Measurements from ENCODE around the gene TNF. TPM values are rescaled to one million over a fixed set of nuclear protein-coding genes. Genes with fewer than 3 reads are reported as not detected.

The TNF gene
- total RNA-seq, 3 donors from 2014 or later (not counting 1 experiment from before 2014, with no cell fraction given) = 24.2 to 60.8 (median 46.9) TPM

DNA sequence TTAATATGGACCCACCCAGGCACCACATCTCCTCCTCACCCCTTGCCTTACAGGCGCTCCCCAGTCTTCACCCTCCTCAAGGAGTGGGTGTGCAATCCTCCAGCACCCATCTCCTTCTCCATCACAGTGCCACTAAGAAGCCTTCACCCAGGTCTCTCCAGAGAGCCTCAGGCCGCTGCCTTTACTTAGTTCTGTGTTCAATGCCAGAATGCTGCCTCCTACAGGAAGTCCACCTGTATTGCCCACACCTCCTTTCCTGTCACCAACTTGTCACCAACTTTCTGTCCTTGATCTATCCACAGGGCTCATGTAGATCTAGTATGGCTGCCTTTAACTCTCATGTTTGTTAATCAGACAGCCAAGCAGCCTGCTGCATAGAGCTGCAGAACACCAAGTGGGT, 10.1 kb downstream of the TNF start:
- Histone ChIP-seq H3K36me3 (ENCODE audit: control insufficient read depth, insufficient read depth, low read length) (peaks cover 3% of the 10 kb centered on the region), H3K4me3 (ENCODE audit: low read length) (no peak overlapping the region), H3K9me3 (ENCODE audit: control insufficient read depth, insufficient read depth, low read length) (no peaks in the 10 kb centered on the region), H3K4me1 (ENCODE audit: control insufficient read depth, insufficient read depth, low read length) (peaks cover 85% of the 10 kb centered on the region), H3K27me3 (ENCODE audit: control insufficient read depth, insufficient read depth, low read length) (no peaks in the 10 kb centered on the region), H3K27ac (ENCODE audit: low read length) (peak overlapping the region; percentile 77)
- H3K4me1 Mint-ChIP-seq = peaks cover 69 to 79% of the 10 kb centered on the region in 2 donors
- H3K9me3 Mint-ChIP-seq = no peaks in the 10 kb centered on the region
- intact Hi-C loops (cut with micrococcal nuclease) = no loop called here
- WGBS (ENCODE audit: insufficient coverage) = 68% methylated on average over 2 of the region's 2 CpGs
- TF ChIP-seq, protein P1, sequence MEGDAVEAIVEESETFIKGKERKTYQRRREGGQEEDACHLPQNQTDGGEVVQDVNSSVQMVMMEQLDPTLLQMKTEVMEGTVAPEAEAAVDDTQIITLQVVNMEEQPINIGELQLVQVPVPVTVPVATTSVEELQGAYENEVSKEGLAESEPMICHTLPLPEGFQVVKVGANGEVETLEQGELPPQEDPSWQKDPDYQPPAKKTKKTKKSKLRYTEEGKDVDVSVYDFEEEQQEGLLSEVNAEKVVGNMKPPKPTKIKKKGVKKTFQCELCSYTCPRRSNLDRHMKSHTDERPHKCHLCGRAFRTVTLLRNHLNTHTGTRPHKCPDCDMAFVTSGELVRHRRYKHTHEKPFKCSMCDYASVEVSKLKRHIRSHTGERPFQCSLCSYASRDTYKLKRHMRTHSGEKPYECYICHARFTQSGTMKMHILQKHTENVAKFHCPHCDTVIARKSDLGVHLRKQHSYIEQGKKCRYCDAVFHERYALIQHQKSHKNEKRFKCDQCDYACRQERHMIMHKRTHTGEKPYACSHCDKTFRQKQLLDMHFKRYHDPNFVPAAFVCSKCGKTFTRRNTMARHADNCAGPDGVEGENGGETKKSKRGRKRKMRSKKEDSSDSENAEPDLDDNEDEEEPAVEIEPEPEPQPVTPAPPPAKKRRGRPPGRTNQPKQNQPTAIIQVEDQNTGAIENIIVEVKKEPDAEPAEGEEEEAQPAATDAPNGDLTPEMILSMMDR (IDR thresholded peaks at IDR 0.05) = peak; percentile 46
- H3K36me3 Mint-ChIP-seq = no peaks in the 10 kb centered on the region
- DNase-seq (peak in 1 of 2 donors; percentile 78), ATAC-seq (peak in 1 of 3 donors; percentile 15)
- no peaks in the 10 kb centered on the region for H3K27me3 Mint-ChIP-seq (ENCODE audit: low read depth in 2 of 2)
- peak overlapping the region; percentile 79 to 87 for H3K27ac Mint-ChIP-seq
- H3K4me3 Mint-ChIP-seq = peak overlapping the region; percentile 69

DNA sequence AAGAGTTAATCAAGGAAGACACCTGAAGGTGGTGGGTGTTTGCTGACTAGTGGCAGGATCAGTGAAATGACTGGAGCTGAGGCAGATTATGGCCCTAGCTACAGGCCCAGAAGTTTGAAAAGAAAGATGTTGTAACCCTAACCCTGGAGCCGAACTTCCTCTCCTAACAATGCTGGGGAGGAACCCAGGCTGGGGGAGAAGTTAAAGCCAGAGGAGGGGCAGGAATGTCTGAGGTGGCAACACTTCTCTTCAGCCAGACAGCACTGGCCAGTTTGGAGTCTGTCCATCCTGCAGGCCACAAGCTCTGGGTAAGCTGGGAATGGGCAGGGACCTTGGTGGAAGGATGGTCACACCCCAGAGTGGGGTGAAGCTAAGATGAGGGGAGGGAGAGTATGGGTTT, 10.6 kb downstream of the TNF start, which contains the start of gene LST1:
LST1 (plus strand) TSS at position 270 of the 400 bp plus-strand sequence. CDS start 1,023 bp downstream, outside the sequence.
- Histone ChIP-seq H3K4me1 (ENCODE audit: control insufficient read depth, insufficient read depth, low read length) (peaks cover 88% of the 10 kb centered on the region), H3K4me3 (ENCODE audit: low read length) (peak within 1 kb of the TSS; percentile 28), H3K27me3 (ENCODE audit: control insufficient read depth, insufficient read depth, low read length) (no peaks in the 10 kb centered on the region), H3K27ac (ENCODE audit: low read length) (peak within 1 kb of the TSS; percentile 77), H3K9me3 (ENCODE audit: control insufficient read depth, insufficient read depth, low read length) (no peaks in the 10 kb centered on the region), H3K36me3 (ENCODE audit: control insufficient read depth, insufficient read depth, low read length) (peaks cover 3% of the 10 kb centered on the region)
- Mint-ChIP-seq H3K9me3 (no peaks in the 10 kb centered on the region), H3K36me3 (no peaks in the 10 kb centered on the region), H3K4me3 (peak within 1 kb of the TSS; percentile 69), H3K4me1 (peaks cover 69 to 79% of the 10 kb centered on the region in 2 donors), H3K27me3 (ENCODE audit: low read depth in 2 of 2) (no peaks in the 10 kb centered on the region), H3K27ac (peak within 1 kb of the TSS; percentile 79 to 87)
- DNase-seq (no peak), ATAC-seq (no peak)
- intact Hi-C loops (cut with micrococcal nuclease) = no loop called here
- TF ChIP-seq, protein P1 (IDR thresholded peaks at IDR 0.05) = no peak
- no CpG with 5 or more reads among the region's 1 CpG for WGBS (ENCODE audit: insufficient coverage)

DNA sequence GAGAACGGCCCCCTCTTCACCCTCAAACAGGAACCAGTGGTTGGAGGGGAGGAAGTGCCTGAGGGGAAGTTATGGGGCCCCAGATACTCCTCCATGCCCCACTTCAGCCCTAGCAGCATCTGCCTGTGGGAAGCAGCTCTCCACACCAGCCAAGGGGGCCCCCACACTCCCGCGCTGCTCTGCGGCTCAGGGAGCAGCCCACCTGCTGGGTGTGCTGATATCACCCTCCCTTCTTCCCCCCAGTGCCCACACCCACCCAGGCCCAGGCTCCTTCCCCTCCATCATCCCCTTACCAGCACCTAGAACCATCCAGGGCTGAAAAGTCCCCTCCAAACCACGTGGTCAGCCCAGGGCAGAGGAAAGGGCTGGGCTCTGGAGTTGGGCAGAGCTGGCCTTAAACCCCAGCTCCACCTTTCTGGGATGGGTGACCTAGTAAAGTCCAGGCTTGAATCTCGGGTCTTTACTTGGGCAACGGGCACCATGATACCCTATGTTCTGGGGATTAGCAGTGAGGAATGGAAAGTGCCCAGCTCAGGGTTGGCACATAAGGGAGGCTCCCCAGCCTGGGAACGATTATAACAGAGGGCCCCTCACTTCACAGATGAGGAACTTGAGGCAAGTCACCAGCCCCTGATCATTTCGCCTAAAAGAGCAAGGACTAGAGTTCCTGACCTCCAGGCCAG, 11.4 kb downstream of the TNF start:
- peak in 1 of 2 donors; percentile 65 for DNase-seq
- Mint-ChIP-seq H3K4me3 (peak overlapping the region; percentile 69), H3K27ac (peak overlapping the region; percentile 79 to 87), H3K27me3 (ENCODE audit: low read depth in 2 of 2) (no peaks in the 10 kb centered on the region), H3K9me3 (no peaks in the 10 kb centered on the region), H3K36me3 (no peaks in the 10 kb centered on the region), H3K4me1 (peaks cover 62 to 72% of the 10 kb centered on the region in 2 donors)
- Histone ChIP-seq H3K9me3 (ENCODE audit: control insufficient read depth, insufficient read depth, low read length) (no peaks in the 10 kb centered on the region), H3K36me3 (ENCODE audit: control insufficient read depth, insufficient read depth, low read length) (peaks cover 3% of the 10 kb centered on the region), H3K4me1 (ENCODE audit: control insufficient read depth, insufficient read depth, low read length) (peaks cover 95% of the 10 kb centered on the region), H3K27me3 (ENCODE audit: control insufficient read depth, insufficient read depth, low read length) (no peaks in the 10 kb centered on the region), H3K27ac (ENCODE audit: low read length) (peak overlapping the region; percentile 77), H3K4me3 (ENCODE audit: low read length) (peak overlapping the region; percentile 28)
- 12% methylated on average over 8 of the region's 9 CpGs for WGBS (ENCODE audit: insufficient coverage)
- peak; percentile 58 to 77 (median 64) for ATAC-seq
- TF ChIP-seq, protein P1 (IDR thresholded peaks at IDR 0.05) = no peak
- intact Hi-C loops (cut with micrococcal nuclease) = no loop called here
